ENCODE measurements around the gene DNM2. TPM values are rescaled to one million over a fixed set of nuclear protein-coding genes. Genes with fewer than 3 reads are reported as not detected.

The DNM2 gene
- polyA plus RNA-seq, 1 donor = 75.8 TPM

DNA sequence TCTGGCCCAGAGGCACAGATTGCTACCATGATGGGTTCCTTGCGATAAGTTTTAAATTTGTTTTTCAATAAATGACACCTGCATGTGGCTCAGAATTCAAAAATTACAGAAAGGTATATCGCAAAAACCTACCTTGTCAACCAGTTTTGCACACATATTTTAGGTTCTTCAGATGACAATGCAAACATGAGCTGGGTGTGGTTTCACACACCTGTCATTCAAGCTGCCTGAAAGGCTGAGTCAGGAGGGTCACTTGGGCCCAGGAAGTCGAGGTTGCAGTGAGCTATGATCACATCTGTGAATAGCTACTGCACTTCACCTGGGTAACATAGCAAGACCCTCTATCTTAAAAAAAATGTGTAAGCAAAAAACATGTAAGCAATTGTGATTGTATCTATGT, 56.1 kb downstream of the DNM2 start:
- no peak for DNase-seq (ENCODE audit: low read depth)

DNA sequence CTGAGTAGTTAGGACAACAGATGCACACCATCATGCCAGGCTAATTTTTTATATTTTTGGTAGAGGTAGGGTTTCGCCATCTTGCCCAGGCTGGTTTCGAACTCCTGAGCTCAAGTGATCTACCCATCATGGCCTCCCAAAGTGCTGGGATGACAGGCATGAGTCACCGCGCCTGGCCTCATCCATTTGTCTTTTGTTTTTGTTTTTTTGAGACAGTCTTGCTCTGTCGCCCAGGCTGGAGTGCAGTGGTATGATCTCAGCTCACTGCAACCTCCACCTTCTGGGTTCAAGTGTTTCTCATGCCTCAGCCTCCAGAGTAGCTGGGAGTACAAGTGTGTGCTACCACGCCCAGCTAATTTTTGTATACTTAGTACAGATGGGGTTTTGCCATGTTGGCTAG, 57.0 kb downstream of the DNM2 start:
- no peak for DNase-seq (ENCODE audit: low read depth)

DNA sequence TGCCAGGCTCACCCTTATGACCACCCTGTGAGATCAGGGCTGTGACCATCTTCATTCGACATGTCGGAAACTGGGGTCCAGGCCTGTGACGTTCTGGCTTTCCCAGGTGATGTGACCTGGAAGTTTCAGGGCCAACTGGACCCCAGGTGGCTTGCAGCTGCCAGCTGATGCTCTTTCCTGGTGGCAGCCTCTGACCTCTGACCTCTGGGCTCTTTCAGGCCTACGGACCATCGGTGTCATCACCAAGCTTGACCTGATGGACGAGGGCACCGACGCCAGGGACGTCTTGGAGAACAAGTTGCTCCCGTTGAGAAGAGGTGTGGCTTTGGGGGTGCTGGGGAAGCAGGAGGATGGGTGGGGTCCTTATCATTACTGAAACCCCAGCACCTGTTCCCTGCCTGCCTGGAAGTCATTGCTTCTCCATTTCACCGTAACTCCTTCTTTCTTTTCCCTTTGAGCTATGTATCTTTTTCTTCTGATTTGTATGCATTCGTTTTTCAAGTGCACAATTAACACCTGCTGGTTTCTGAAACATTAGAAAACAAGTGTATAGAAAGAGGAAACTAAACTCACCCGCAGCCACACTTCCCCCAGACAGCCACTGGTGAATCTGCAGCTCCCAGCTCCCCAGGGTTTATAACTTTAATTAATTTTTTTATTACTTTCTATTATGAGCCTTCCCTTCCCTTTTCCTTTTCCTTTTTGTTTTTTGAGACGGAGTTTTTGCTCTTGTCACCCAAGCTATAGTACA, 59.2 kb downstream of the DNM2 start:
- no peak for DNase-seq (ENCODE audit: low read depth)

DNA sequence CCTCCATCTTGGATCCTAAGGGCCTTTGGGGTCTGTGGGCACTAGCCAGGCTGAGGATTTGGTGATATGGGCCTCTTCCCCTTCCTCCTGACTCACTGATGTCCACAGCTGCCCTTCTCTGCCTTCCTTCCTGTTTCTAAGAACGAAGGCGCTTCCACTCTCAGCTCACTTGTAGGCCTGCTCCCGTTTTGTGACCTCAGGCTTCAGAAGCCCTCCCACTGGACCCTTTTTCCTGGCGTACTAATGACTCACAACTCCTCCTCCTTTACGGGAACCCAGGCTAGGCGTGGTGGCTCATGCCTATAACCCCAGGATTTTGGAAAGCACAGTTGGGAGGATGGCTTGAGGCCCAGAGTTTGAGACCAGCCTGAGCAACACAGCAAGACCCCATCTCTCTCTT, 62.5 kb downstream of the DNM2 start:
- DNase-seq (ENCODE audit: low read depth) = no peak

DNA sequence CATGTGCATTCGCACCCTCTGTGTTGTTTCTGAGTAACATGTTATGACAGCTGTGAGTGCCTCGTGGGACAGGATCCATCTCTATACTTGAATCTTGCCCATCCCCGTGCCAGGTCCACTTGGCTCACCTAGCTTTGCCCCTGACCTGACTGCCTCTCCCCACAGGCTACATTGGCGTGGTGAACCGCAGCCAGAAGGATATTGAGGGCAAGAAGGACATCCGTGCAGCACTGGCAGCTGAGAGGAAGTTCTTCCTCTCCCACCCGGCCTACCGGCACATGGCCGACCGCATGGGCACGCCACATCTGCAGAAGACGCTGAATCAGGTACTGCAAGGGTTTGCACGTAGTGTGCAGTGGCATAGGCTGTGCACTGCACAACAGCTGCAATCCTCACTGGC, 64.9 kb downstream of the DNM2 start:
- DNase-seq (ENCODE audit: low read depth) = no peak

DNA sequence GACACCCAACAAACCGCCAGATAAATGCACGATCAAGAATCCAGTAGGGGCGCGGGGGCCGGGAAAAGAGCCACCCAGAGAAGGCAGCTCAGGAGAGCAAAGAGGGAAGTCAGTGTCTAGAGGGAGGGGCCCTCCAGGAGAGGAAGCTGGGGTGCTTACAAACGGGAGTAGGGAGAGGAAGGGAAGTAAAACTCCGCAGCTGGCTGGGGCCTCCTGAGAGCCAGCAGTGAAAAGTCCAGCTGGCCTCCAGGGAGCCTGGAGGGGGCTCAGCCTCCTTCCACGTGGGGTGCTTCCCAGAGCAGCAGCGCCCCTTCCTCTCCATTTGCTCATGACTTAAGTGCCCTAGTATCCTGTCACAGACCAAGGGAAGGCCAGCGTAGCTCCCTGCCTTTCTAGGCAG, 66.4 kb downstream of the DNM2 start:
- DNase-seq (ENCODE audit: low read depth) = no peak

DNA sequence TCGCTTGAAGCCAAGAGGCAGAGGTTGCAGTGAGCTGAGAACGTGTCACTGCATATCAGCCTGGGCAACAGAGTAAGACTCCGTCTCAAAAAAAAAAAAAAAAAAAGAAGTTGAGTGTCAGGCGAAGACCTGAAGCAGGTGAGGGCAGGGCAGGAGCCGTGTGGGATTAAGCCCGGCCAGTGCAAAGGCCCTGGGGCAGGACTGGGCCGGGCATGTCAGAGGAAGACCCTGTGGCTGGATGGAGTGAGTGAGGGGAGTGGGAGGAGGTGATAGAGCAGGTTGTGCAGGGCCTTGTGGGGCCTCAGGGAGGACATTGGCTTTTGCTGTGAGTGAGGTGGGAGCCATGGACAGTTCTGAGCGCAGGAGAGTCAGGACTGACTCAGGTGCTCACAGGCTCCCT, 70.3 kb downstream of the DNM2 start:
- DNase-seq (ENCODE audit: low read depth) = no peak

DNA sequence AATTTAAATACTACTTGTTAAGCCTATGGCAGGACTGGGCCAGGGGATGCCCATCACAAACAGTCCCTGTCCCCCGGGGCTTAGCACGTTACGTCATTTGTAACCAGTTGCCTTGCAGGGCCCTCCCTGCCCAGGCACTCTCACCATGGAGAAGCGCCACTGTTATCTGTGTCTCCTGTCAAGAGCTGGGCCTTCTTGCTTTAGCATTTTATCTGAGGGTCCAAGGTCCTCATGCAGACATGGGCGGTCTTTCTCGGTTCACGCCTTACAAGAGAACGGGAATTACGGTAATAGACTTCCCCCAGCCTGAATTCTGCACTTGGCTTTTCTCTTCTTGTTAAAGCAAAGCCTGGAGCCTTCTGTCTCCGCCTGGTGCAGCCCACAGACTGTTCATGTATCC, 72.0 kb downstream of the DNM2 start:
- DNase-seq (ENCODE audit: low read depth) = no peak

DNA sequence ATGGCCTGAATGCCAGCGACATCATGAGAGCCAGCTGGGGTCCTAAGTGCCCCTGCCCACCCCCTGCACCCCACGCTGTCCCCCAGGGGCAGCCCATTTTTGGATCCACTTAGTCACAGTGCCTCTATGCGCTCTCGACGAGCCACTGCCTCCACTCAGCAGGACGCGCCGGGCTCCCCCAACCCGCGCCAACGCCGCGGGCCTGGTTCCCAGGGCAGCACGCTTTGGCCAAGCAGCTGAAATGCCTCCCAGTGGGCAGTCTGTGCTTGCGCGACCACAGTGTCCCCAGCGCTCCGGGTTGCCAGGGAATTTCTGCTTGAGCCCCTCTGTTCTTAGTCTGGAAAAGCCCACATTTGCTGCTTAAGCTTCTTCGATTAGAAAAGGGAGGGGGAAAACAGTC, 78.8 kb downstream of the DNM2 start:
- DNase-seq (ENCODE audit: low read depth) = no peak

DNA sequence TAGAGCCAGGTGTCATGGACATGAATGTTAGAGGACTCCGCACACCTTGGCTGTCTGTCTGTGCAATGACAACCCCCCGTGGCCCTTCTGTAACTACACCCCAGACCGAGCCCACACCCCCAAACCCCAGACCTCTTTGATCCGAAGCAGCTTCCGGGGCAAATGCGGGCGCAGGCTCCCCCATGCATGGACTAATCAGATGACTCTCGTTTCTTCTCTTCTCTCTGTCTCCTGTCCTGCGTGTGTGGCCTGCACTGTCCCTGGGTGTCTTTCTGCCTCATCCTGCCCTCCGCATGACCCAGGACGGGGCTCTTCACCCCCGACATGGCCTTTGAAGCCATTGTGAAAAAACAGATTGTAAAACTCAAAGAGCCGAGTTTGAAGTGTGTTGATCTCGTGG, 79.2 kb downstream of the DNM2 start:
- DNase-seq (ENCODE audit: low read depth) = no peak

DNA sequence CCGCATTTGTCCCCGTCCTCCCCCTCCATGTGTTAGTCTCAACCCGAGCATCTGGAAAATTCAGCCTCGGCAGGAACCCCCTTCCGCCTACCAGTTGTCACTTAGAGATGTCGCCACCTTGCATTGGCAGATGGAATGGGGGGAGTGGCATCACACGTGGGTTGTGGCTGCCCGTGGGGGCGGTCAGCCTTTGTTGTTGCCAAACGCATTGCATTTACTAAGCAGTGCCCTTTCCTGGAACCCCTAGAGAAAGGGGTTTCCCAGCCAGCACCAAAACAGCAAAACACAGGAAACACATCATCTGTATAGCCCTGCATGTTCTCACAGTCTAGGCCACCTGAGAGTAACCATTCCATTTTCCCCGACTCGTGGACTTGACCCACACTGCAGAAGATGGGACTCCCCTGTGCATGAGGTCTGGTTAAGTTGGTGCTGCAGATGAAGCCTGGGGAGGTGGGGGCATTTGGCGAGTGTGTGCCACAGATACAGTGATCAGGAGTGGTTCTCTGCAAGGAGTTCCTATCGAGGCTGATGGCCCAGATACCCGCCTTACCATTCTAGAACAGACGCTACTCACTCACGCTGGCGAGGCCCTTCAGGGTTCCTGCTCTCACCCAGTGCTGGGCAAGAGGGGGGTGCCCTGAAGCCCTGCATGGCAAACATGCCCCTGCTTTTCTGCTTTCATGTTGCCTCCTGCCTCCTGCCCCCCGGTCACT, 79.8 kb downstream of the DNM2 start:
- no peak for DNase-seq (ENCODE audit: low read depth)

DNA sequence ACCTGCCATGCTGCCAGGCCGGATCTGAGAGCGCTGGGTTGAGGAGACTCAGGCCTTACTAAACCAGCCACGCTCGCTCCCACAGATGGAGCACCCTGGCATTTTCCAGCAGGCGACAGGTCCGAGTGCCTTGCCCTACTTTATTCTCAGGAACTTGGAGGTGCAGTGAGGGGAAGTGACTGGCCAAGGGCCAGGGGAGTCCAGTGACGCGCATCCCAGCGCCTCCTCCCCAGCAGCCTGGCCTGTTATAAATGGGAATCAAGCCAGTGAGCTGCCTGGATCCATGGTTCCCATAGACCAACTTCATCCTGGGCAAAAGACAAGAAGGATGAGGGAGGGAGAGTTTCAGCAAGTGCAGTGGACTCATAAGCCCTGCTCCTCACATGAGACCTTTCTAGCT, 82.6 kb downstream of the DNM2 start:
- DNase-seq (ENCODE audit: low read depth) = no peak

DNA sequence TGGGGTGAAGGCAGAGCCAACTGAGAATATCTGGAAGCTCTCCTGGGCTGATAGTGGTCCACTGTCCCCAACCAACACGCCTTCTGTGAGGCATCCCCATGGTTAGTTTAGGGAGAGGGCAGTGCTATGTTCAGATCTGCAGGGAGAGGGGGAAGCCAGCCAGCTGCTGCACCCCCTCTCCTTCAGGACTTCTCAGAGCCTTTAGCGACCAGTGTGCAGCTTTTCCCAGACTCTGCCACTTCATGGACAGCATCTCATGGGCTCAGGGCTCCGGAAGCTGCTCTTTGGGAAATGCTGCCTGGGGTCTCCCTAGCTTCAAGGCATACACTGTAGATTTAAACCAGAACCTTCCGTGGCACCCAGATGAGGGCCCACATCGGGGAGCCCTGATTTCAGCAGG, 84.6 kb downstream of the DNM2 start:
- DNase-seq (ENCODE audit: low read depth) = no peak

DNA sequence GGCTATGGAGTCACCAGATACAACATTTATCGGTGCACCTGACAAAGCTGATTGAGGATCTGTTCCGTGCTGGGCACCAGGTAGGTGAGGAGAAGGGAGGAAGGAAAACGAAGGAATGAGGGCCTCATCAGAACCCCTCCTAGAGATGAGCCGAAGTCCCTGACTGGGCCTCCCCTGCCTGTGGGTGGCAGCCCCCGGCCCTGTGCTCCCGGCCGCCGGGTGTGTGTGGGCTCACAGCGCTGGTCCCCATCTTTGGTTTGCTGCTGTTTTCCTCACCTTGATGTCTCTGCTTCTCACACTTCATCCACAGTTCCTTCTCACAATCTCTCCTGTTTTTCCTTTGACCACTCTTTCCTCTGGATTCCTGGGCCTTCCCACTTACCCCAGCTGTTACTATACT, 85.4 kb downstream of the DNM2 start:
- no peak for DNase-seq (ENCODE audit: low read depth)

DNA sequence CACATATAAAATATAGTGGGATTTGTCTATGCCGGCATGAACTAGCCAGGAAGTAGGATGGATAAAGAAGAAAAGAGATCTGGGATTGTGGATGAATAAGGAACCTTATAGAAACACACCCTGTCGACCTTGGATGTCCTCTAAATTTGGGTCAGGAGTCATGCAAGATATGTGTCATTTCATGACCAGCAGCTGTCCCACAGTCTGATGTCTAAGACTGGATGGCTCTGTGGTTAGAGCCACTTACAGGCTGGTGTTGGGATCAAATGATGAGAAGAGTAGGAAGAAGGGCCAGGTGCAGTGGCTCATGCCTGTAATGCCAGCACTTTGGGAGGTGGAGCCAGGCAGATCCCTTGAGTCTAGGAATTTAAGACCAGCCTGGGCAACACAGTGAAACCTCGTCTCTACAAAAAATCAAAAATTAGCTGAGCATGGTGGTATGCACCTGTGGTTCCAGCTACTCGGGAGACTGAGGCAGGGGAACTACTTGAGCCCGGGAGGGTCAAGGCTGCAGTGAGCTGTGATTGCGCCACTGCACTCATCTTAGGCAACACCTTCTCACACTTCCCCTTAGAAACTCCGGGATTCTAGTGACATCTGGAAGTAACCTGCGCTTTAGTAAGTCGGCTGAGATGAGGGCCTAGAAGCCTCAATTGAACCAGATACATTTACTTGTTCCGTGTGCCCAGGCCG, 87.3 kb downstream of the DNM2 start:
- DNase-seq (ENCODE audit: low read depth) = no peak

DNA sequence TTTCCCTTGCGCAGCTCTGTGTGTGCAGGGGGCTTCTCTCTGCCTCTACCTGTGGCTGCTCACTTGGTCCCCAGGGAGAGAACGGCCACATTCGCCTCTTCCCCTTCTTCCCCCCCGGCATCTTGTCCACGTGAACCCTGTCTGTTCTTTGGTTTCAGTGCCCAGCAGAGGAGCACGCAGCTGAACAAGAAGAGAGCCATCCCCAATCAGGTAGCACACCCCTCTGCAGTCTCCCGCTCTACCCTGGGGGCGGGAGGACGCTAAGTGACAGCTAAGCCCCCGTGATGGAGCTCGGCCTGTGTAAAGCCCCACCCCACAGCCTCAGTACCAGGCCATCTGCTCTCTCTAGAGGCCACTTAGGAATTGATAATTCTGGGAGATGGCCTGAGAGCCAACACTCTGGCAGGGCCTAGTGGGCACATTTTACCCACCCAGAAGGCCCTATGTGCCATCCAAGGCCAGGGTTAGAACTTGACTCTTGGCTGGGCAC, 87.9 kb downstream of the DNM2 start:
- DNase-seq (ENCODE audit: low read depth) = no peak

DNA sequence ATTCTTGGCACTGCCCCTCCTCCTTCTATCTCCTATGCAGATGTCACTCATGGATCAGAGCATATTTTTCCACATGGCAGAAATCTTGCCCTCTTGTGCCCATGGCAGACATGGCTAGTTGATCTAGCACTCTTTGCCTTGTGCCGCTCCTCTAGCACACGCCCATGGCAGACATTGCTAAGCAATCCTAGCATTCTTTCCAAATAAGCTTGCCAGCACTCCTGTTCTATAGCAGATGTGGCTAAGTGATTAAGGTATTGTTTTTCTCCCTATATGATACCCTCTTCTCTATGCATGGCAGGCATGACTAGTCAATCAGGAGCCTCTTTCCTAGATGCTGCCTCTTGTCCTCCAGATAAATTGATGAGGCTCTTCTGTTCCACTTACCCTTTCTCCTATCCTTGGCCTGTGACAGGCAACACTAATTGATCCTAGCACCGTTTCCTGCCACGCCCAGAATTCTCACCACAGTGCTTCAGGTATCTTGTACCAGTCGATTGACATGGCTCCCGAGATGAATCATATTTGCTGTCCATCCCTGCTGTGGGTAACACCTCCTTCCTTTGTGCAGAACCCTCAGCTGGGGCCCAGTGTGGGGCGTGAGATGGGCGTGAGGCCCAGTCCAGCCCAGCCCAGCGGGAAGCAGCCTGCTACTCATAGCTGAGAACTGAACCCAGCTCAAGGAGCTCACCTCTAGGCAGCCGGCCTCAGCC, 91.2 kb downstream of the DNM2 start:
- DNase-seq (ENCODE audit: low read depth) = no peak

DNA sequence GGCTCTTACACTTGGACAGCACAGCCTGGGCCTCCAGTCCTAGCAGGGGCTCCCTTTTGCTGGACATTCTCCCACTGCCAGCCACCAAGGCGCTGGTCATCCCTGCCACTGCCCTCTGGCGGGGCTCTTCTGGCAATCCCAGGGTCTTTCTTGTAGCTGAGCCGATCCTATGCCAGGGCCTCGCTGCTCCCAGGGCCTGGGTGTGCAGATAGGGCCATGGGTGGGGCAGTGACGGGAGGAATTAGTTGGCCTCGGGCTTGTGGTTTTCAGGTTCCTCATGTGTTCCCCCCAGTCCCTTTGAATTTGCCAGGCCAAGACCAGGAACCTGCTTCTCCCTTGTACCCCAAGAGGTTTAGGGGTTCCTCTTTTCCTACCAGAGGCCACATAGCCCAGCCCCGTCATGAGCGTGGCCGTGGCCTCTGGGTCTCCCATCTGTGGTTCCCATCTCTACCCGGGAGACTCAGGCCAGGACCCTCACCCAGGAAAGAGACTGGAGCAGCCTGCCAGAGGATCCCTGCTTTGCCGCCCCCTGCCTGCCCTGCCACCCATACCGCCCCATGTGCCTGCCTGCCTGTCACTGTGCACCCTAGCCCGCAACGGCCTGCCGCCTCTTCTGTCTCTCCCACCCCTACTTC, 91.9 kb downstream of the DNM2 start:
- no peak for DNase-seq (ENCODE audit: low read depth)

DNA sequence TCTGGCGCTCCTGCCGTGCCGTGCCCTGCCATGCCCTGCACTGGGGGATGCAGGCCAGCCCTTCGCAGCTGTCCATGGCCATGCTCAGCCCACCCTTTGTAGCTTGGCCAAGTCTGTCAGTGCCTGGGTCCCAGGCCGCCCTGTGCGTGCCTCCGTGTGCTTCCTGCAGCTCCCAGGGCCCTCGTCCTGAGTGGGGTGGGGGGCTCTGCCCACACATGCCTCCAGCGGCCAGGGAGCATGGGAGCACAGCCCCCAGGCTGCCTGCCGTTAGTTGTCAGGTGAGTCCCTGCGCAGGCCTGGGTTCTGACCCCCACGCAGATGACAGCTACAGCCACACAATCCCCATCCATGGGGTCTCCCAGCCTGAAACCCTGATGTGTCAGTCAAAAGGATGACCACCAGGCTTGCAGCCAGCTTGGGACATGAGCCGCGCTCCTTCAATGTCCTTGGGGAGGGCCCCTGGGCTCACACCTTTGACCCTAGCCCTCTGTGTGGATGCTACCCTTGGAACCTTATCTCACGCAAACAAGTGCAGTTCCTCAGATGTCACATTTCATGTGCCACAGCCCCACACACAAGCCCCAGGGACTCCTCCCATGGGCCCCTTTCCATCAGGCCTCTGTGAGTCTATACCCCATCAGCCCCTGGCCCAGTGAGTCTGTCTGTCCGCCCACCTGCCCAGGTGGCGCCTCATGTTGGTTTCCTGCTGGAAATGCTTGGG, 93.7 kb downstream of the DNM2 start:
- DNase-seq (ENCODE audit: low read depth) = no peak

DNA sequence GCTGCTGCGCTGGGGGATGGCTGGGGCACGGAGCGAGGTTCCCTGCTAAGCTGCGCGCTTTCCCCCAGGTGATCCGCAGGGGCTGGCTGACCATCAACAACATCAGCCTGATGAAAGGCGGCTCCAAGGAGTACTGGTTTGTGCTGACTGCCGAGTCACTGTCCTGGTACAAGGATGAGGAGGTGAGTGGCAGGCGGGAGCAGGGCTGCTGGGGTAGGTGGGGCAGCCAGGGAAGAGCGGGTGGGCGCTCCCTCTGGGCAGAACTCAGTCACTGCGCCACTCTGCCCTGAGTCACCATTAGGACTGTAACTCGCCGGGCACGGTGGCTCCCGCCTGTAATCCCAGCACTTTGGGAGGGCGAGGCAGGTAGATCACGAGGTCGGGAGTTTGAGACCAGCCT, 94.3 kb downstream of the DNM2 start:
- DNase-seq (ENCODE audit: low read depth) = no peak

DNA sequence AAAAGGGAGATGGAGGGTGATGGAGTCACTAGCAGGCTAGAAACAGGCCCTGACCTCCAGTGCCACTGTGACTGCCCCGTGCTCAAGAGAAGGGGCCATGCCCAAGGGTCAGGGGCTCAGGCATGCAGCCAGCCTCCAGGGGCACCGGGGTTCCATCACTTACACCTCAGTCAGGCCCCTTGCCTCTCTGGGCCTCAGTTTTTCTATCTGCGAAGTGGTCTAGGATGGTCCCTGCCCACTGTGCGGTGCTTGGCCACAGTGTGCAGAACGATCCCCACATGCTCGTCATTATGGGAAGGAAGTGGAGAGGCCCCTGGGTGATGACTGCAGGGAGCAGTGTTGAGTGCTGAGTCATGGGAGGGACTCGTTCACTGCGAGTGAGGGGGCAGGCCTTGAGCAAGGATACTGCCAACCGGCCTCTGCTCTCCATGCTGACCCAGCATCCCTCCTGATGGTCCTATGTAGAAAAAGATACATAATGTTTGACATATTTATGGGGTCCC, 95.1 kb downstream of the DNM2 start:
- no peak for DNase-seq (ENCODE audit: low read depth)
